Measurements from ENCODE around the gene HOXD10. TPM values are rescaled to one million over a fixed set of nuclear protein-coding genes. Genes with fewer than 3 reads are reported as not detected.
A peak's percentile ranks its signal among the peaks of the same experiment; 100 is the strongest.

Gene HOXD10
- total and polyA plus RNA-seq, 2 donors from 2014 or later, result 28.2 to 35.4 TPM

GRCh38 chr2:176114120-176114929 is 2.3 kb upstream of the HOXD10 start:
- FAIRE-seq (no peak), DNase-seq (peak in 4 of 5 donors; percentile 72 to 87 (median 79))
- H3K27me3 ChIP-seq (ENCODE audit: control insufficient read depth, insufficient read depth, low read length), result no peaks in the 10 kb centered on the region
- H3K4me3 ChIP-seq (ENCODE audit: low read length in 3 of 3), result peak overlapping the region; percentile 36 to 89 (median 69)
- no peak for TF ChIP-seq CTCF (IDR thresholded peaks at IDR 0.05; ENCODE audit: borderline replicate concordance, extremely low read depth, insufficient read depth)
- peaks cover 0 to 5% (median 0%) of the 10 kb centered on the region in 3 donors for H3K4me1 ChIP-seq (ENCODE audit: control insufficient read depth in 2 of 3, insufficient read depth in 2 of 3, low read depth in 1 of 3, low read length in 3 of 3)
- no peaks in the 10 kb centered on the region for H3K9me3 ChIP-seq (ENCODE audit: control insufficient read depth in 2 of 3, insufficient read depth in 1 of 3, low read length in 3 of 3)
- H3K36me3 ChIP-seq (ENCODE audit: control insufficient read depth in 2 of 3, insufficient read depth in 3 of 3, low read length in 3 of 3), result peaks cover 0 to 8% (median 0%) of the 10 kb centered on the region in 3 donors
- intact Hi-C loops (cut with DNase I), result no loop called here
- peak overlapping the region; percentile 52 to 97 (median 84) for H3K9ac ChIP-seq (ENCODE audit: low read length in 3 of 3)
- peak overlapping the region; percentile 94 to 95 for H3K27ac ChIP-seq (ENCODE audit: low read depth in 2 of 2, low read length in 2 of 2)

- peaks cover 0 to 12% (median 0%) of the 10 kb centered on the region in 3 donors for H3K4me1 ChIP-seq (ENCODE audit: control insufficient read depth in 2 of 3, insufficient read depth in 2 of 3, low read depth in 1 of 3, low read length in 3 of 3)
- no peaks in the 10 kb centered on the region for H3K27me3 ChIP-seq (ENCODE audit: control insufficient read depth, insufficient read depth, low read length)
- H3K9ac ChIP-seq (ENCODE audit: low read length in 3 of 3), result peak overlapping the region; percentile 52 to 97 (median 84)
- H3K4me3 ChIP-seq (ENCODE audit: low read length in 3 of 3), result peak overlapping the region; percentile 43 to 89 (median 69)
- peak in 1 of 5 donors; percentile 61 for DNase-seq
- TF ChIP-seq CTCF (IDR thresholded peaks at IDR 0.05; ENCODE audit: borderline replicate concordance, extremely low read depth, insufficient read depth), result no peak
- H3K9me3 ChIP-seq (ENCODE audit: control insufficient read depth in 2 of 3, insufficient read depth in 1 of 3, low read length in 3 of 3), result no peaks in the 10 kb centered on the region
- FAIRE-seq, result no peak
- H3K27ac ChIP-seq (ENCODE audit: low read depth in 2 of 2, low read length in 2 of 2), result peak overlapping the region; percentile 94 to 95
- intact Hi-C loops (cut with DNase I), result no loop called here
- peaks cover 0 to 13% (median 0%) of the 10 kb centered on the region in 3 donors for H3K36me3 ChIP-seq (ENCODE audit: control insufficient read depth in 2 of 3, insufficient read depth in 3 of 3, low read length in 3 of 3)
Observed at GRCh38 chr2:176114930-176115625, 1.5 kb upstream of the HOXD10 start.

GRCh38 chr2:176117162-176117822 is 714 bp downstream of the HOXD10 start:
- no peak for FAIRE-seq
- no peak for TF ChIP-seq CTCF (IDR thresholded peaks at IDR 0.05; ENCODE audit: borderline replicate concordance, extremely low read depth, insufficient read depth)
- Histone ChIP-seq H3K9ac (ENCODE audit: low read length in 3 of 3) (peak overlapping the region; percentile 9 to 97 (median 59)), H3K4me1 (ENCODE audit: control insufficient read depth in 2 of 3, insufficient read depth in 2 of 3, low read depth in 1 of 3, low read length in 3 of 3) (peaks cover 0 to 15% (median 2%) of the 10 kb centered on the region in 3 donors), H3K27ac (ENCODE audit: low read depth in 2 of 2, low read length in 2 of 2) (peak overlapping the region; percentile 93 to 94), H3K9me3 (ENCODE audit: control insufficient read depth in 2 of 3, insufficient read depth in 1 of 3, low read length in 3 of 3) (no peaks in the 10 kb centered on the region), H3K4me3 (ENCODE audit: low read length in 3 of 3) (peak overlapping the region; percentile 62 to 89 (median 69)), H3K27me3 (ENCODE audit: control insufficient read depth, insufficient read depth, low read length) (no peaks in the 10 kb centered on the region), H3K36me3 (ENCODE audit: control insufficient read depth in 2 of 3, insufficient read depth in 3 of 3, low read length in 3 of 3) (peaks cover 0 to 8% (median 0%) of the 10 kb centered on the region in 3 donors)
- intact Hi-C loops (cut with DNase I), result no loop called here
- peak in 1 of 5 donors; percentile 76 for DNase-seq

Data from kidney (tissue), 14 donors.